Cardiac fibroblast (primary cell): ENCODE measurements around the gene IMP3.

Source experiments
- DNase-seq, 2 donors: peaks; one replicate each; pipeline versions ENCODE4 v3.0.0 to v3.0.0-alpha.2; 2010; ENCODE audit warnings: low read depth in 2 of 2
- H3K4me3 ChIP-seq, 2 donors: replicated peaks in 1 of 2; 1 replicate in 1 of 2; 2 replicates in 1 of 2; pipeline ENCODE4 v1.5.1; 2011; ENCODE audit warnings: low read depth in 2 of 2, low read length in 2 of 2, mild to moderate bottlenecking in 2 of 2, moderate library complexity in 1 of 2
- CTCF ChIP-seq: IDR thresholded peaks from one replicate; pipeline ENCODE4 v1.5.1; 2011; ENCODE audit warnings: low read depth, mild to moderate bottlenecking, low read length, inconsistent platforms

Gene IMP3

GRCh38 chr15:75676688-75677464, 36.9 kb upstream of the IMP3 start:
- no peak for TF ChIP-seq CTCF
- DNase-seq = no peak
- H3K4me3 ChIP-seq = no peak overlapping the region

GRCh38 chr15:75675579-75676404, 35.8 kb upstream of the IMP3 start:
- no peak for DNase-seq
- TF ChIP-seq CTCF = no peak
- H3K4me3 ChIP-seq = no peak overlapping the region

GRCh38 chr15:75674366-75674765, 34.3 kb upstream of the IMP3 start:
- DNase-seq = no peak
- no peak for TF ChIP-seq CTCF
- H3K4me3 ChIP-seq = no peak overlapping the region

GRCh38 chr15:75673426-75674235, 33.6 kb upstream of the IMP3 start:
- no peak overlapping the region for H3K4me3 ChIP-seq
- no peak for TF ChIP-seq CTCF
- peak; percentile 90 to 93 for DNase-seq

- peak; percentile 67 to 89 for DNase-seq
- peak overlapping the region in 1 of 2 donors; percentile 5 for H3K4me3 ChIP-seq
- TF ChIP-seq CTCF = no peak
Measured at GRCh38 chr15:75672646-75673425, 32.8 kb upstream of the IMP3 start.
